Memory B cell (primary cell): ENCODE measurements around the gene ADAP2.
"Not testable (repeated sequence)": the region's sequence is repeated elsewhere in the genome, so short reads cannot be mapped to it uniquely, and the experiment has no call there.

Source experiments
- ATAC-seq: fragments of 150-1000 bp; cut with Tn5 transposase; 2 replicates; pipeline ENCODE4 v1.10.0; 2021; ENCODE audit warnings: low read depth, mild to moderate bottlenecking, moderate library complexity
- DNase-seq, 2 donors: peaks; one replicate each; pipeline ENCODE4 v3.0.0; 2022; ENCODE audit warnings: low spot score in 2 of 2
- H3K27ac Mint-ChIP-seq: one replicate; pipeline ENCODE4 v1.8.0; 2022; ENCODE audit warnings: mild to moderate bottlenecking, moderate library complexity, mixed read lengths
- H3K27me3 Mint-ChIP-seq: one replicate; pipeline ENCODE4 v1.8.0; 2022; ENCODE audit warnings: mixed read lengths
- H3K36me3 Mint-ChIP-seq: one replicate; pipeline ENCODE4 v1.8.0; 2022; ENCODE audit warnings: mild to moderate bottlenecking, mixed read lengths
- H3K4me1 Mint-ChIP-seq: one replicate; pipeline ENCODE4 v1.8.0; 2022; ENCODE audit warnings: mixed read lengths
- H3K4me3 Mint-ChIP-seq: one replicate; pipeline ENCODE4 v1.8.0; 2022; ENCODE audit warnings: mild to moderate bottlenecking, moderate library complexity, mixed read lengths
- H3K9me3 Mint-ChIP-seq: one replicate; pipeline ENCODE4 v1.8.0; 2022; ENCODE audit warnings: mixed read lengths

ADAP2 gene, protein sequence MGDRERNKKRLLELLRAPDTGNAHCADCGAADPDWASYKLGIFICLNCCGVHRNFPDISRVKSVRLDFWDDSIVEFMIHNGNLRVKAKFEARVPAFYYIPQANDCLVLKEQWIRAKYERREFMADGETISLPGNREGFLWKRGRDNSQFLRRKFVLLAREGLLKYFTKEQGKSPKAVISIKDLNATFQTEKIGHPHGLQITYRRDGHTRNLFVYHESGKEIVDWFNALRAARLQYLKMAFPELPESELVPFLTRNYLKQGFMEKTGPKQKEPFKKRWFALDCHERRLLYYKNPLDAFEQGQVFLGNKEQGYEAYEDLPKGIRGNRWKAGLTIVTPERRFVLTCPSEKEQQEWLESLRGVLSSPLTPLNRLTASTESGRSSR

GRCh38 chr17:30921544-30922196 is at the start of gene ADAP2:
TSS of gene ADAP2 (plus strand) at chr17:30921945. CDS start at chr17:30922015, 70 bp downstream.
- Mint-ChIP-seq H3K27ac (peak within 1 kb of the TSS; percentile 84), H3K9me3 (no peaks in the 10 kb centered on the region), H3K4me1 (peaks cover 15% of the 10 kb centered on the region), H3K36me3 (no peaks in the 10 kb centered on the region), H3K27me3 (no peaks in the 10 kb centered on the region), H3K4me3 (peak within 1 kb of the TSS; percentile 97)
- peak; percentile 31 to 55 for DNase-seq
- ATAC-seq, result peak; percentile 75

- no peak for ATAC-seq
- H3K36me3 Mint-ChIP-seq, result no peaks in the 10 kb centered on the region
Measured at GRCh38 chr17:30886187-30886586, 35.6 kb upstream of the ADAP2 start.

DNA sequence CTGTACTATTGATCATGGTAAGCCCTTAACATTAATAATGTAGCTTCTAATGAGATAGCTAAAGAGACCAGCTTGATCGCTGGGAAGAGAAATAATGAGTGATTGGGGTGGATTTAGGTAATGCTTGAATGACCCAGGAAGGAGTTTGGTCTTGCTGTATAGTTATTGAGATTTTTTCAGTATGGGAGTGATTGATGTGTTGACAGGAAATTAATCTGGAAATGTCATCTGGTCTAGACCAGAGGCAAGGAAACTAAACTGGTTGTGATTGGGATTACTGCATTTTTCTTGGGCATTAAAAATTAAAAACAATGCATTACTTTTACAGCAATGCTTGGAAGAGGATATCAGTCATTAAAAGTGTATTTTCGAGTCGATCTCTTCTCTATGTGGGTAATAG is 27.5 kb upstream of the ADAP2 start:
- DNase-seq (no peak), ATAC-seq (no peak)
- Mint-ChIP-seq H3K36me3 (peaks cover 4% of the 10 kb centered on the region), H3K27me3 (no peaks in the 10 kb centered on the region), H3K9me3 (no peaks in the 10 kb centered on the region), H3K4me1 (no peaks in the 10 kb centered on the region), H3K4me3 (no peak overlapping the region), H3K27ac (peak overlapping the region; percentile 40)

More at GRCh38 chr17:30886187-30886586, 35.6 kb upstream of the ADAP2 start:
- Mint-ChIP-seq H3K4me1 (no peaks in the 10 kb centered on the region), H3K4me3 (no peak overlapping the region), H3K27me3 (no peaks in the 10 kb centered on the region), H3K9me3 (no peaks in the 10 kb centered on the region), H3K27ac (no peak overlapping the region)
- DNase-seq, result no peak

DNA sequence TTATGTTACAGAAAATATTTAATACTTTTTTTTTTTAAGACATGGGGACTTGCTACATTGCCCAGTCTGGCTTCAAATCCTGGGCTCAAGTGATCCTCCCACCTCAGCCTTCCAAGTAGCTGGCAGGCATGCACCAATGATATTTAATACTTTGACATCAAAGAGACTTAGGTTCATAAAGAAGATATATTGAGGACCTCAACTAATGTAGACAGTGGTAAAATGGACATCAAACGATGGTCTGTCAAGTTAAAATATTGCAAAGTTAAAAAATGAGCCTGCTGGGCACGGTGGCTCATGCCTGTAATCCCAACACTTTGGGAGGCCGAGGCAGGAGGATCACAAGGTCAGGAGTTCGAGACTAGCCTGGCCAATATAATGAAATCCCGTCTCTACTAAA is 24.4 kb upstream of the ADAP2 start:
- H3K27ac Mint-ChIP-seq, result no peak overlapping the region
- no peak for ATAC-seq
- H3K9me3 Mint-ChIP-seq, result no peaks in the 10 kb centered on the region
- H3K36me3 Mint-ChIP-seq, result peaks cover 10% of the 10 kb centered on the region
- H3K4me3 Mint-ChIP-seq, result no peak overlapping the region
- DNase-seq, result no peak
- H3K4me1 Mint-ChIP-seq, result peaks cover 7% of the 10 kb centered on the region
- no peaks in the 10 kb centered on the region for H3K27me3 Mint-ChIP-seq

GRCh38 chr17:30905742-30906100 is 16.0 kb upstream of the ADAP2 start:
- Mint-ChIP-seq H3K36me3 (peaks cover 8% of the 10 kb centered on the region), H3K27me3 (no peaks in the 10 kb centered on the region), H3K9me3 (no peaks in the 10 kb centered on the region), H3K4me3 (peak overlapping the region; percentile 87), H3K27ac (peak overlapping the region; percentile 91), H3K4me1 (peaks cover 31% of the 10 kb centered on the region)
- no peak for DNase-seq
- peak; percentile 20 for ATAC-seq

GRCh38 chr17:30906101-30906911 is 15.4 kb upstream of the ADAP2 start, which contains the start of gene TEFM:
TSS of gene TEFM (minus strand) at chr17:30906238. CDS start at chr17:30906198, 40 bp downstream.
- ATAC-seq (peak; percentile 96), DNase-seq (peak; percentile 87 to 97)
- Mint-ChIP-seq H3K27ac (peak within 1 kb of the TSS; percentile 91), H3K27me3 (no peaks in the 10 kb centered on the region), H3K4me1 (peaks cover 29% of the 10 kb centered on the region), H3K36me3 (peaks cover 8% of the 10 kb centered on the region), H3K4me3 (peak within 1 kb of the TSS; percentile 87), H3K9me3 (no peaks in the 10 kb centered on the region)

GRCh38 chr17:30908717-30909420 is 12.9 kb upstream of the ADAP2 start:
- H3K27me3 Mint-ChIP-seq, result no peaks in the 10 kb centered on the region
- H3K36me3 Mint-ChIP-seq, result no peaks in the 10 kb centered on the region
- DNase-seq, result no peak
- H3K9me3 Mint-ChIP-seq, result no peaks in the 10 kb centered on the region
- peak overlapping the region; percentile 62 for H3K27ac Mint-ChIP-seq
- no peak for ATAC-seq
- H3K4me3 Mint-ChIP-seq, result no peak overlapping the region
- H3K4me1 Mint-ChIP-seq, result peaks cover 20% of the 10 kb centered on the region

GRCh38 chr17:30910151-30910550 is 11.6 kb upstream of the ADAP2 start:
- not testable (repeated sequence) for H3K27ac Mint-ChIP-seq, ATAC-seq, H3K27me3 Mint-ChIP-seq, DNase-seq, H3K4me3 Mint-ChIP-seq, H3K36me3 Mint-ChIP-seq, H3K9me3 Mint-ChIP-seq
- peaks cover 20% of the 10 kb centered on the region for H3K4me1 Mint-ChIP-seq

GRCh38 chr17:30913955-30914354 is 7.8 kb upstream of the ADAP2 start:
- no peak overlapping the region for H3K4me3 Mint-ChIP-seq
- H3K36me3 Mint-ChIP-seq, result no peaks in the 10 kb centered on the region
- ATAC-seq, result peak; percentile 43
- H3K4me1 Mint-ChIP-seq, result peaks cover 5% of the 10 kb centered on the region
- no peaks in the 10 kb centered on the region for H3K9me3 Mint-ChIP-seq
- DNase-seq, result no peak
- no peaks in the 10 kb centered on the region for H3K27me3 Mint-ChIP-seq
- no peak overlapping the region for H3K27ac Mint-ChIP-seq

DNA sequence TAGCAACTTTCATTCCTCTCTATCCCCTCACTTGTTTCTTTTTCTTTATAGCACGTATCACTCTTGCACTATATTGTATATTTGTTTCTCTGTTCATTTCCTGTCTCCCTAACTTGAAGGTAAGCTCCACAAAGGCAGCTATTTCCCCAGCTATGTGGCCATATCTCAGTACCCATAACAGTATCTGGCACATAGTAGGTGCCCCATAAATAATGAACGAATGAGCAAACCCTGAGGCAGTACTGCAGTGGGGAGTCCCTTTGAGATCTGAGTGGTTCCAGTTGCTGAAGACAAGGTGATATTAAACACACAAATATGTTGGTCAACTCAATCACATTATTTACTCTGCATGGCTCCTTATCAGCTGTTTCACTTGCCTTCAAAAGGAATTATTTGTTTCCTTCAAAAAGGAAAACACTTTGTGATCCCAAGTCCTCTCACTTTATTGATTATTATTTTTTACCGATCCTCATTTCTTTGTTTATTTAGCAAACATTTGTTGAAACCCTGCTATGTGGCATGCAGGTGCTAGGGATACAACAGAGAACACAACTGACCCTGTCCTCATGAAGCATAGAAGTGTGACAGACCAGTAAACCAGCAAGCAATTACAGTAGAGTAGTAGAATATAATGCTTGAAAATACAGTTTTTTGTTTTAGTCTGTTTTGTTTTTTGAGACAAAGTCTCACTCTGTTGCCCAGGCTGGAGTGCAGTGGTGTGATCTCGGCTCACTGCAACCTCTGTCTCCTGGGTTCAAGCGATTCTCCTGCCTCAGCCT is 5.7 kb upstream of the ADAP2 start:
- Mint-ChIP-seq H3K4me3 (no peak overlapping the region), H3K9me3 (no peaks in the 10 kb centered on the region), H3K27me3 (no peaks in the 10 kb centered on the region), H3K27ac (no peak overlapping the region), H3K36me3 (no peaks in the 10 kb centered on the region), H3K4me1 (peaks cover 4% of the 10 kb centered on the region)
- DNase-seq, result no peak
- ATAC-seq, result no peak

GRCh38 chr17:30917050-30917449 is 4.7 kb upstream of the ADAP2 start:
- no peaks in the 10 kb centered on the region for H3K9me3 Mint-ChIP-seq
- H3K4me1 Mint-ChIP-seq, result peaks cover 10% of the 10 kb centered on the region
- no peaks in the 10 kb centered on the region for H3K27me3 Mint-ChIP-seq
- no peak overlapping the region for H3K27ac Mint-ChIP-seq
- no peak for ATAC-seq
- no peak for DNase-seq
- H3K36me3 Mint-ChIP-seq, result no peaks in the 10 kb centered on the region
- no peak overlapping the region for H3K4me3 Mint-ChIP-seq

DNA sequence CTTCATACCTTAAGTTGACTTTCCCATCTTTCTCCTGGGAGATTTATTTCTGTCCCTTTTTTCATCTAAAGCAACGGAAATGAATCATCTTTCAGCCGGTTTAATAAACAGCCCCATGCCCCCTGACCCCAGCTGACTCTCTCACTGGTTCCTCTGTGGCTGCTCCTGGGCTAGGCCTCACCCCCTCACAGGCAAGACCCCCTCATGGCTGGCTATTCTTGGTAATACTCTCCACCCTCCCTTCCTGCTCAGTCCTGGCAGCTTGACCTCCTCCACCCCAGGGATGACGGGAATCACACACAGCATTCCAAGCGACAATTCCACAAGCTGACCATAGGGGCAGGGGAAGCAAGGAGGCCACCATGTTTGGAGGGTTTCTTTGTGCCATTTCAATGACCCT is 1.5 kb upstream of the ADAP2 start:
- H3K4me1 Mint-ChIP-seq, result peaks cover 15% of the 10 kb centered on the region
- no peak overlapping the region for H3K27ac Mint-ChIP-seq
- no peaks in the 10 kb centered on the region for H3K27me3 Mint-ChIP-seq

More for the DNA sequence above, 1.5 kb upstream of the ADAP2 start:
- Mint-ChIP-seq H3K9me3 (no peaks in the 10 kb centered on the region), H3K4me3 (peak overlapping the region; percentile 97), H3K36me3 (no peaks in the 10 kb centered on the region)
- DNase-seq, result no peak
- no peak for ATAC-seq
